ENCODE results near the gene RSPH4A.
A peak's percentile ranks its signal among the peaks of the same experiment; 100 is the strongest.
"Not testable (repeated sequence)": the region's sequence is repeated elsewhere in the genome, so short reads cannot be mapped to it uniquely, and the experiment has no call there.

The RSPH4A gene

DNA sequence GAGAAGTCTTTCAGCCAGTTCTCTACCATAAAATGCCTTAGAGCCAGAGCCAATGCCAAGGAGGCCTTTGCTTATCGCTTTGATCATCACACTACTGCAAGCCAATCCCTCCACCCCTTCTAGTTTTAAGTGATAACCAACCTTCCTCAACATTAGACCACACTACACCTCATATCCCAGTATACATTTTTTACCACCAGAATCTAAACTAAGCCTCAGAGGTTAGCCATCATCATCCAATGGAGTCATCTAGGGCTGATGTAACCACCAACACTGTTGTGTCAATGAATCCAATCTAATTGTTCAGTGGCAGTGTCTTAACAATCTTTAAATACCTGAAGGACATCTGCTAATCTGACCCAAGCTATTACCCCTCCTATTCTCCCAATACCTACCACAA is 45.9 kb downstream of the RSPH4A start:
- DNase-seq (ENCODE audit: low spot score in 2 of 2) = no peak
- Mint-ChIP-seq H3K27me3 (no peaks in the 10 kb centered on the region), H3K27ac (peak overlapping the region; percentile 1), H3K36me3 (peaks cover 12% of the 10 kb centered on the region), H3K9me3 (no peaks in the 10 kb centered on the region), H3K4me1 (peaks cover 37% of the 10 kb centered on the region), H3K4me3 (no peak overlapping the region)
- ATAC-seq (ENCODE audit: low read depth) = no peak

DNA sequence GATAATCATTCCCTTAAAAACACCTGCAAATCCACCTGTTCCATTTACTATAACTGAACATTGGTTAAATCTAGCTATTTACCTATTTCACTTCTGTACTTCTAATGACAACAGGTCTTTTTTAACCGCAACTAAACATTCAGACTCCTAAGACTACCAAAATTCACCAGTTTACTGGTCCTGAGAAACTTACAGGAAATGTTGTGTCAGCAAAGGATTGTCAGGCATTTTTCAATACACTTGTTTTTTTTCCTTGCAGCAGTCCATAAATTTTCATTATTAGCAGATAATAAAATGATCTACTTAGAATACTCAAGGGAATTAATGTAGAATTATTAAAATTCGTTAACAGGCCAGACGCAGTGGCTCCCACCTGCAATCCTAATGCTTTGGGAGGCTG is 47.0 kb downstream of the RSPH4A start:
- H3K27me3 Mint-ChIP-seq = no peaks in the 10 kb centered on the region
- H3K9me3 Mint-ChIP-seq = no peaks in the 10 kb centered on the region
- ATAC-seq (ENCODE audit: low read depth) (no peak), DNase-seq (ENCODE audit: low spot score in 2 of 2) (no peak)
- no peak overlapping the region for H3K4me3 Mint-ChIP-seq
- peaks cover 10% of the 10 kb centered on the region for H3K36me3 Mint-ChIP-seq
- H3K4me1 Mint-ChIP-seq = peaks cover 37% of the 10 kb centered on the region
- H3K27ac Mint-ChIP-seq = peak overlapping the region; percentile 7

DNA sequence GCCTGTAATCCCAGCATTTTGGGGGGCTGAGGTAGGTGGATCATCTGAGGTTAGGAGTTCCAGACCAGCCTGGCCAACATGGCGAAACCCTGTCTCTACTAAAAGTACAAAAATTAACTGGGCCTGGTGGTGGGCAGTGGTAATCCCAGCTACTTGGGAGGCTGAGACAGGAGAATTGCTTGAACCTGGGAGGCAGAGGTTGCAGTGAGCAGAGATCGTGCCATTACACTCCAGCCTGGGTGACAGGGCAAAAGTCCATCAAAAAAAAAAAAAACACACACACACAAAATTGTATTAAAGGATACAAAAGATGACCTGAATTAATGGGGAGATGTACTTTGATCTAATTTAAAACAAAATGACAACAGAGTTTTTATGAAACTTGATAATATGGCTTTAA is 47.9 kb downstream of the RSPH4A start:
- H3K27ac Mint-ChIP-seq; H3K4me3 Mint-ChIP-seq; H3K27me3 Mint-ChIP-seq; ATAC-seq (ENCODE audit: low read depth); H3K9me3 Mint-ChIP-seq; H3K36me3 Mint-ChIP-seq; DNase-seq (ENCODE audit: low spot score in 2 of 2): not testable (repeated sequence)
- peaks cover 37% of the 10 kb centered on the region for H3K4me1 Mint-ChIP-seq

DNA sequence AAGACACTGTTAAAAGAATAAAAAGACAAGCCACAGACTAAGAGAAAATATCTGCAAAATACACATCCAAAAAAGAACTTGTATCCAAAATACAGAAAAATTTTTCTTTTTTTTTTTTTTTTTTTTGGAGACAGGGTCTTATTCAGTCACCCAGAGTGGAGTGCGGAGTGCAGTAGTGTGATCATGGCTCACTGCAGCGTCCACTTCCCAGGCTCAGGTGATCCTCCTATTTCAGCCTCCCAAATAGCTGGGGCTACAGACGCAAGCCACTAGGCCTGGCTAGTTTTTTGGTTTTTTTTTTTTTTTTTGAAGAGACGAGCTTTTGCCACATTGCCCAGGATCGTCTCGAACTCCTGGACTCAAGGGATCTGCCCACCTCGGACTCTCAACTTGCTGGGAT is 49.2 kb downstream of the RSPH4A start:
- DNase-seq (ENCODE audit: low spot score in 2 of 2) (no peak), ATAC-seq (ENCODE audit: low read depth) (no peak)
- H3K4me1 Mint-ChIP-seq = peaks cover 35% of the 10 kb centered on the region
- no peaks in the 10 kb centered on the region for H3K27me3 Mint-ChIP-seq
- H3K4me3 Mint-ChIP-seq = no peak overlapping the region
- peaks cover 6% of the 10 kb centered on the region for H3K36me3 Mint-ChIP-seq
- no peak overlapping the region for H3K27ac Mint-ChIP-seq
- H3K9me3 Mint-ChIP-seq = no peaks in the 10 kb centered on the region

DNA sequence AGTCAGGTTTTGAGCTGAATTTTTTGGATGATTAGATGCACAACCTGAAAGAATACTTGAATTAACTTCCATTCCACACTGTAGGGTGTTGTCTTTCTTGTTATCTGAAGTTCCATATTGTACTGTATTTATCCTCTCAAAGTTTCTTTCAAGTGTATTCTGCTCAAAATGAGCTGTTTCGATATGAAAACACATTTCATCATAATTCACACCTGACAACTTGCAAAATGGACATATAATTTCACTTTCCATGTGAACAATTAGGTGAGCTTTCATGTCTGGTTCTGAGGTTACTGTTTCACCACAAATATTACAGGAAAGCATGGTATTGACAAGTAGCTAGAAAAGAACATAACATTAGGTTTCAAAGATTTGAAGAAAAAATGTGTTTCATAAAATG is 50.6 kb downstream of the RSPH4A start:
- Mint-ChIP-seq H3K4me3 (peak overlapping the region; percentile 45), H3K9me3 (no peaks in the 10 kb centered on the region), H3K36me3 (peaks cover 6% of the 10 kb centered on the region), H3K27ac (no peak overlapping the region), H3K4me1 (peaks cover 29% of the 10 kb centered on the region), H3K27me3 (no peaks in the 10 kb centered on the region)
- DNase-seq (ENCODE audit: low spot score in 2 of 2) (no peak), ATAC-seq (ENCODE audit: low read depth) (no peak)

DNA sequence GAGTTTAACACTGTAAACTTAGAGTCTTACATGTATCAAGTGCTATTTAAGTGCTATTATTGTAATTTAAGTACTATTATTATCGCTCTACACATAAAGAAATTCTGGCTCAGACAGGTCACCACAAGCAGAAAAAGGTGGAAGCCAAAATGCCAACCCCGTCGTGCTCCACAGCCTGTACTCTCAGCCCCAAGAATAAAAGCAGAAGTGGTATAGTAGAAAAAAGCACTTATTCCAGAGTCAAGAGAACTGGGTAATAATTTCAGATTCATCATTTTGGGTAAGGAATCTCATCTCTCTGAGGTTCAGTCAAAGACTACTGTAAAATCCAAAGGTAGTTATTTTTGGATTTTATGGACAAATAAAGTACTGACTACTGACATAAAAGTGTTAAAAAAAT is 51.3 kb downstream of the RSPH4A start:
- peak overlapping the region; percentile 96 for H3K27ac Mint-ChIP-seq
- peak; percentile 23 to 44 for DNase-seq (ENCODE audit: low spot score in 2 of 2)
- H3K36me3 Mint-ChIP-seq = peaks cover 6% of the 10 kb centered on the region
- ATAC-seq (ENCODE audit: low read depth) = peak; percentile 76
- H3K4me3 Mint-ChIP-seq = peak overlapping the region; percentile 98
- peaks cover 22% of the 10 kb centered on the region for H3K4me1 Mint-ChIP-seq
- H3K27me3 Mint-ChIP-seq = no peaks in the 10 kb centered on the region
- H3K9me3 Mint-ChIP-seq = no peaks in the 10 kb centered on the region

DNA sequence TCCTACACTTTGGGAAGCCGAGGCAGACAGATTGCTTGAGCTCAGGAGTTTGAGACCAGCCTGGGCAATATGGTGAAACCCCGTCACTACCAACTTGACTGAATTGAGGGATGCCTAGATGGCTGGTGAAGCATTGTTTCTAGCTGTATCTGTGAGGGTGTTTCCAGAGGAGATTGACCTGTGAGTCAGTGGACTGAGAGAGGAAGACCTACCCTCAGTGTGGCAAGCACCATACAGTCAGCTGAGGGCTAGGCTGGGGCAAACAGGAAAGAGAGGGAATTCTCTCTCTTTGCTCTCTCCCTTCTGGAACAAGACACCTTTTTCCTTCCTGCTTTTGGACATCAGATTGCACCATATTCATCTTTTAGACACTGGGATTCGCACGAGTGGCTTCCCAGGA is 56.0 kb downstream of the RSPH4A start:
- Mint-ChIP-seq H3K27ac (no peak overlapping the region), H3K36me3 (no peaks in the 10 kb centered on the region), H3K4me1 (no peaks in the 10 kb centered on the region), H3K27me3 (no peaks in the 10 kb centered on the region), H3K9me3 (no peaks in the 10 kb centered on the region), H3K4me3 (no peak overlapping the region)
- no peak for DNase-seq (ENCODE audit: low spot score in 2 of 2)
- no peak for ATAC-seq (ENCODE audit: low read depth)

DNA sequence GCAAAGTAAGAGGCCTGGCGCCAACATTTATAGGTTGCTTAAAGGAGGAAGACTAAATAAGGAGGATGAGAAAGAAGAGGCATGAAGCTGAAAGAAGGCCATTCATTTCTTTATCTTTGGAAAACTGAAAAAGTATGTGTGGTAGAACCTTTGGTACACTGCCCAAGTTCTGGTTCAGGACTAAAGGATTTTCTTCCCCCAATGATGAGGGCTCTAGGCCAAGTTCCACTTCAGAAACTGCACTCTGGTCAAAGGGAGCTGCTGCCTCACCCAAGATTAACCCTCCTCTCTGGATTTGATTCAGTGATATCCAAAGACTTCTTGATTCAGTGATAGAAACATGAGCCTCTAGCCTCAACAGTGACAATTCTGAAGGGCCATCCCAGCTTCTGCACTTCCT is 59.7 kb downstream of the RSPH4A start:
- DNase-seq (ENCODE audit: low spot score in 2 of 2) (no peak), ATAC-seq (ENCODE audit: low read depth) (no peak)
- no peak overlapping the region for H3K27ac Mint-ChIP-seq
- no peaks in the 10 kb centered on the region for H3K36me3 Mint-ChIP-seq
- no peaks in the 10 kb centered on the region for H3K27me3 Mint-ChIP-seq
- peaks cover 4% of the 10 kb centered on the region for H3K4me1 Mint-ChIP-seq
- no peak overlapping the region for H3K4me3 Mint-ChIP-seq
- no peaks in the 10 kb centered on the region for H3K9me3 Mint-ChIP-seq

DNA sequence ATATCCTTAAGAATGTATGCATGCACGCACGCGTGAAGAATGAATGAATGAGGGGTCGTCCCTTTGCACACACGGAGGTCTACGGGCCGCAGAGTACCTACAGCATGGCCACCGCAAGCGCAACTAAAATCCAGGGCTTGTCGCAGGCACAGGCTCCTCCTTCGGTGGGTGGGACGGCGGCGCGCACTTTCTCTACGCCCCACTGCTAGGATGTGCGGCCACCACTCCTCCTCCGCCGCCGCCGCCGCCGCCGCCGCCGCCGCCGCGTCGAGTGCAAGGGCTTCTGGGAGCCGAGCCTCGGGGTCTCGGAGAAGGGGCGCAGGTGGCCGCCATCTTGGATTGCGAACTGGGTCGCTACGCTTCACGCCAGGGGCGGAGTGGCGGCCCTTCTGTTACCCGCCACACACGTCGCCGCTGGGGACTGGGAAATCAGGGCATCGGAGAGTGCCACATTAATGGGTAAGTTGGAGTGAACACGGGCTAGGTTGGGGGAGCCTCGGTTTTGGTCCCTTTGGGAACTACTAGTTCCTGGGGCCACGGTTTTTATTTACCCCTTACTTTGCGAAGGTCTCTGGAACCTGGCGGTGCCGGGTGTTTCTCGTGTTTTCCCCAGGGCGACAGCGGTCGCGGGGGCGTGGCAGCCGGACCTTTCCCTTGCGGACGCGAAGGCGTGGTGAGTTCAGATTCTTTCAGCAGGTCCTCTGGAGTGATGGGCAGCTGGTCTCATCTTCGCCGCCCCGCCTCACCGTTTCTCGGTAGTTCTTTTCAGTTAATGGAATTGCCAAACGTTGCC is 64.8 kb downstream of the RSPH4A start, which contains the start of gene KPNA5:
Gene KPNA5 (plus strand): TSS at position 332 of the 793 bp plus-strand sequence. CDS start 124 bp downstream, at position 456.
- peak within 1 kb of the TSS; percentile 91 for H3K4me3 Mint-ChIP-seq
- peaks cover 23% of the 10 kb centered on the region for H3K4me1 Mint-ChIP-seq
- peak within 1 kb of the TSS; percentile 93 for H3K27ac Mint-ChIP-seq
- ATAC-seq (ENCODE audit: low read depth) (peak; percentile 88), DNase-seq (ENCODE audit: low spot score in 2 of 2) (peak; percentile 87 to 88)
- H3K27me3 Mint-ChIP-seq = no peaks in the 10 kb centered on the region
- peaks cover 14% of the 10 kb centered on the region for H3K36me3 Mint-ChIP-seq
- peaks cover 2% of the 10 kb centered on the region for H3K9me3 Mint-ChIP-seq

DNA sequence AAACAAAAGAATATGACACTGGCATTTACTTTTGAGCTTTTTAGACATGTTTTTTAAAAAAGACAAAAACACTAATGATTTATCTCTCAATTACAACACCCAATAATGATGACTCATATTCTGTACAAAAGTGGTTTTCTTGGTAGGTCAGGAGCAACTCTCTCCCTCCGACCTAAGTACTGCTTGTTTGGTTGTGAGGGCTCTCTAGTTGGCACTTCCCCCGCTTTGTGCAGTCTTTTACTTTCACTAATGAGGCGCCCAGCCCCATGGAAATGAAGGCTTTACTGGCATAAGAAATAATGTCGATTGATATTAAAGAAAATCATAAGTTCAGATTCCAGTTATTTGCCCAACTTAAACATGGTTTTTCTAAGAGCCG is 66.0 kb downstream of the RSPH4A start:
- Mint-ChIP-seq H3K4me3 (peak overlapping the region; percentile 91), H3K27ac (peak overlapping the region; percentile 93), H3K36me3 (peaks cover 16% of the 10 kb centered on the region), H3K4me1 (peaks cover 33% of the 10 kb centered on the region), H3K27me3 (no peaks in the 10 kb centered on the region), H3K9me3 (peaks cover 2% of the 10 kb centered on the region)
- peak; percentile 26 for ATAC-seq (ENCODE audit: low read depth)
- peak in 1 of 2 donors; percentile 17 for DNase-seq (ENCODE audit: low spot score in 2 of 2)

Data from memory B cell (primary cell).